GM18868 (cell line): ENCODE results near the gene BRINP1.

ENCODE experiments used
- ATAC-seq: cut with Tn5 transposase; IDR thresholded peaks from one replicate; pipeline ENCODE4 v1.9.1; 2021; ENCODE audit warnings: mild to moderate bottlenecking, moderate library complexity; ENCODE audit not compliant: unreplicated experiment

Gene BRINP1

GRCh38 chr9:119349351-119349825, 19.8 kb downstream of the BRINP1 start:
- ATAC-seq: no peak

GRCh38 chr9:119343059-119343990, 25.9 kb downstream of the BRINP1 start:
- no peak for ATAC-seq

- no peak for ATAC-seq
Measured at GRCh38 chr9:119339056-119339455, 30.2 kb downstream of the BRINP1 start.

GRCh38 chr9:119337573-119337972, 31.7 kb downstream of the BRINP1 start:
- no peak for ATAC-seq

GRCh38 chr9:119334745-119335144, 34.5 kb downstream of the BRINP1 start:
- ATAC-seq: no peak

- no peak for ATAC-seq
Measured at GRCh38 chr9:119333507-119334229, 35.6 kb downstream of the BRINP1 start.

- no peak for ATAC-seq
Measured at GRCh38 chr9:119332522-119332921, 36.7 kb downstream of the BRINP1 start.

- no peak for ATAC-seq
Measured at GRCh38 chr9:119322184-119322583, 47.1 kb downstream of the BRINP1 start.

- ATAC-seq: no peak
Measured at GRCh38 chr9:119318371-119318770, 50.9 kb downstream of the BRINP1 start.

- no peak for ATAC-seq
Measured at GRCh38 chr9:119313846-119314245, 55.4 kb downstream of the BRINP1 start.

- no peak for ATAC-seq
Measured at GRCh38 chr9:119310741-119311140, 58.5 kb downstream of the BRINP1 start.

- no peak for ATAC-seq
Measured at GRCh38 chr9:119307471-119307870, 61.8 kb downstream of the BRINP1 start.

- ATAC-seq: no peak
Measured at GRCh38 chr9:119304555-119304954, 64.7 kb downstream of the BRINP1 start.

GRCh38 chr9:119302988-119303698, 66.1 kb downstream of the BRINP1 start:
- ATAC-seq: no peak

- ATAC-seq: peak; percentile 96
Measured at GRCh38 chr9:119298076-119298853, 71.0 kb downstream of the BRINP1 start.

GRCh38 chr9:119291554-119291953, 77.7 kb downstream of the BRINP1 start:
- ATAC-seq: no peak

GRCh38 chr9:119289740-119290433, 79.3 kb downstream of the BRINP1 start:
- ATAC-seq: peak; percentile 95

GRCh38 chr9:119284587-119285337, 84.5 kb downstream of the BRINP1 start:
- no peak for ATAC-seq

- no peak for ATAC-seq
Measured at GRCh38 chr9:119284118-119284517, 85.1 kb downstream of the BRINP1 start.
